Activated naive CD8-positive, alpha-beta T cell (primary cell): ENCODE results near the gene IER3IP1.
A peak's percentile ranks its signal among the peaks of the same experiment; 100 is the strongest.
"Not testable (repeated sequence)": the region's sequence is repeated elsewhere in the genome, so short reads cannot be mapped to it uniquely, and the experiment has no call there.

Source experiments
- H3K27ac Mint-ChIP-seq: one replicate; pipeline ENCODE4 v1.8.0; 2021; ENCODE audit warnings: mixed read lengths
- H3K27me3 Mint-ChIP-seq: one replicate; pipeline ENCODE4 v1.8.0; 2021; ENCODE audit warnings: mixed read lengths
- H3K36me3 Mint-ChIP-seq: one replicate; pipeline ENCODE4 v1.8.0; 2021; ENCODE audit warnings: mixed read lengths
- H3K4me1 Mint-ChIP-seq: one replicate; pipeline ENCODE4 v1.8.0; 2021; ENCODE audit warnings: low read depth, mixed read lengths
- H3K4me3 Mint-ChIP-seq: one replicate; pipeline ENCODE4 v1.8.0; 2021; ENCODE audit warnings: mild to moderate bottlenecking, mixed read lengths
- H3K9me3 Mint-ChIP-seq: one replicate; pipeline ENCODE4 v1.8.0; 2021; ENCODE audit warnings: low read depth, mixed read lengths

IER3IP1 gene

GRCh38 chr18:47175898-47176575 is at the start of gene IER3IP1:
IER3IP1 (minus strand) TSS chr18:47176364; CDS start chr18:47176277, 87 bp downstream.
- Mint-ChIP-seq H3K4me3 (peak within 1 kb of the TSS; percentile 20), H3K27me3 (no peaks in the 10 kb centered on the region), H3K27ac (peak within 1 kb of the TSS; percentile 81), H3K4me1 (peaks cover 10% of the 10 kb centered on the region), H3K36me3 (no peaks in the 10 kb centered on the region), H3K9me3 (no peaks in the 10 kb centered on the region)

- H3K27ac Mint-ChIP-seq: no peak overlapping the region
- no peaks in the 10 kb centered on the region for H3K4me1 Mint-ChIP-seq
- H3K9me3 Mint-ChIP-seq: no peaks in the 10 kb centered on the region
- H3K27me3 Mint-ChIP-seq: peaks cover 32% of the 10 kb centered on the region
- no peaks in the 10 kb centered on the region for H3K36me3 Mint-ChIP-seq
- H3K4me3 Mint-ChIP-seq: no peak overlapping the region
Observed at GRCh38 chr18:47215554-47216138, 39.5 kb upstream of the IER3IP1 start.

GRCh38 chr18:47209171-47209570 is 33.0 kb upstream of the IER3IP1 start:
- H3K4me1 Mint-ChIP-seq: no peaks in the 10 kb centered on the region
- no peaks in the 10 kb centered on the region for H3K36me3 Mint-ChIP-seq
- no peak overlapping the region for H3K4me3 Mint-ChIP-seq
- no peak overlapping the region for H3K27ac Mint-ChIP-seq
- no peaks in the 10 kb centered on the region for H3K9me3 Mint-ChIP-seq
- peaks cover 23% of the 10 kb centered on the region for H3K27me3 Mint-ChIP-seq

- Mint-ChIP-seq H3K36me3 (no peaks in the 10 kb centered on the region), H3K9me3 (no peaks in the 10 kb centered on the region), H3K27me3 (peaks cover 16% of the 10 kb centered on the region), H3K4me3 (no peak overlapping the region), H3K4me1 (no peaks in the 10 kb centered on the region), H3K27ac (no peak overlapping the region)
Observed at GRCh38 chr18:47206945-47207637, 30.9 kb upstream of the IER3IP1 start.

- Mint-ChIP-seq H3K9me3 (no peaks in the 10 kb centered on the region), H3K4me3 (no peak overlapping the region), H3K36me3 (no peaks in the 10 kb centered on the region), H3K27me3 (peaks cover 12% of the 10 kb centered on the region), H3K4me1 (no peaks in the 10 kb centered on the region), H3K27ac (no peak overlapping the region)
Observed at GRCh38 chr18:47204908-47205522, 28.9 kb upstream of the IER3IP1 start.

- no peaks in the 10 kb centered on the region for H3K36me3 Mint-ChIP-seq
- H3K27me3 Mint-ChIP-seq: peaks cover 5% of the 10 kb centered on the region
Observed at GRCh38 chr18:47203626-47204464, 27.7 kb upstream of the IER3IP1 start.

GRCh38 chr18:47195961-47196360 is 19.8 kb upstream of the IER3IP1 start:
- H3K4me3 Mint-ChIP-seq, H3K4me1 Mint-ChIP-seq, H3K27ac Mint-ChIP-seq, H3K36me3 Mint-ChIP-seq, H3K9me3 Mint-ChIP-seq: not testable (repeated sequence)
- H3K27me3 Mint-ChIP-seq: peaks cover 26% of the 10 kb centered on the region

More at GRCh38 chr18:47203626-47204464, 27.7 kb upstream of the IER3IP1 start:
- H3K27ac Mint-ChIP-seq: no peak overlapping the region
- H3K4me1 Mint-ChIP-seq: no peaks in the 10 kb centered on the region
- H3K4me3 Mint-ChIP-seq: no peak overlapping the region
- H3K9me3 Mint-ChIP-seq: no peaks in the 10 kb centered on the region

GRCh38 chr18:47191961-47192360 is 15.8 kb upstream of the IER3IP1 start:
- H3K27me3 Mint-ChIP-seq: peaks cover 22% of the 10 kb centered on the region
- no peak overlapping the region for H3K27ac Mint-ChIP-seq
- no peaks in the 10 kb centered on the region for H3K36me3 Mint-ChIP-seq
- H3K4me1 Mint-ChIP-seq: no peaks in the 10 kb centered on the region
- no peak overlapping the region for H3K4me3 Mint-ChIP-seq
- no peaks in the 10 kb centered on the region for H3K9me3 Mint-ChIP-seq

GRCh38 chr18:47187721-47188120 is 11.6 kb upstream of the IER3IP1 start:
- no peak overlapping the region for H3K4me3 Mint-ChIP-seq
- no peaks in the 10 kb centered on the region for H3K4me1 Mint-ChIP-seq
- H3K9me3 Mint-ChIP-seq: peaks cover 9% of the 10 kb centered on the region
- peaks cover 13% of the 10 kb centered on the region for H3K27me3 Mint-ChIP-seq
- H3K36me3 Mint-ChIP-seq: peaks cover 3% of the 10 kb centered on the region
- H3K27ac Mint-ChIP-seq: no peak overlapping the region

- H3K4me1 Mint-ChIP-seq: no peaks in the 10 kb centered on the region
- H3K27me3 Mint-ChIP-seq: peaks cover 11% of the 10 kb centered on the region
- H3K27ac Mint-ChIP-seq: no peak overlapping the region
- H3K4me3 Mint-ChIP-seq: no peak overlapping the region
- H3K9me3 Mint-ChIP-seq: peaks cover 9% of the 10 kb centered on the region
- H3K36me3 Mint-ChIP-seq: peaks cover 3% of the 10 kb centered on the region
Observed at GRCh38 chr18:47184419-47185050, 8.4 kb upstream of the IER3IP1 start.

GRCh38 chr18:47182156-47182555 is 6.0 kb upstream of the IER3IP1 start:
- not testable (repeated sequence) for H3K4me1 Mint-ChIP-seq, H3K27me3 Mint-ChIP-seq

GRCh38 chr18:47180765-47181164 is 4.6 kb upstream of the IER3IP1 start:
- Mint-ChIP-seq H3K9me3 (peaks cover 5% of the 10 kb centered on the region), H3K4me3 (no peak overlapping the region), H3K27me3 (peaks cover 6% of the 10 kb centered on the region), H3K4me1 (peaks cover 5% of the 10 kb centered on the region), H3K36me3 (peaks cover under 1% of the 10 kb centered on the region), H3K27ac (no peak overlapping the region)

More at GRCh38 chr18:47182156-47182555, 6.0 kb upstream of the IER3IP1 start:
- not testable (repeated sequence) for H3K9me3 Mint-ChIP-seq, H3K4me3 Mint-ChIP-seq, H3K36me3 Mint-ChIP-seq, H3K27ac Mint-ChIP-seq

- Mint-ChIP-seq H3K4me1 (peaks cover 5% of the 10 kb centered on the region), H3K36me3 (no peaks in the 10 kb centered on the region), H3K27me3 (peaks cover 6% of the 10 kb centered on the region), H3K4me3 (no peak overlapping the region), H3K9me3 (no peaks in the 10 kb centered on the region), H3K27ac (no peak overlapping the region)
Observed at GRCh38 chr18:47179520-47179919, 3.4 kb upstream of the IER3IP1 start.

- H3K9me3 Mint-ChIP-seq: no peaks in the 10 kb centered on the region
- H3K4me1 Mint-ChIP-seq: peaks cover 12% of the 10 kb centered on the region
- H3K27me3 Mint-ChIP-seq: no peaks in the 10 kb centered on the region
- H3K4me3 Mint-ChIP-seq: no peak overlapping the region
- H3K36me3 Mint-ChIP-seq: no peaks in the 10 kb centered on the region
- peak overlapping the region; percentile 81 for H3K27ac Mint-ChIP-seq
Observed at GRCh38 chr18:47175283-47175897, 774 bp downstream of the IER3IP1 start.
